Stimulated activated CD4-positive, alpha-beta T cell treated with anti-CD3 and anti-CD28 coated beads, Interleukin-4, amount 100 ng/mL, for 1 hour (primary cell): ENCODE results near the gene CIRBP.

ENCODE experiments used
- DNase-seq: peaks from one replicate; pipeline ENCODE4 v3.0.0-alpha.2; 2020

CIRBP gene

GRCh38 chr19:1269065-1269477, at the start of gene CIRBP:
TSS of gene CIRBP (plus strand) at chr19:1269332. CDS start at chr19:1270934, 1,602 bp downstream.
- DNase-seq = peak; percentile 99

GRCh38 chr19:1219786-1220476, 49.2 kb upstream of the CIRBP start:
- DNase-seq = no peak

DNA sequence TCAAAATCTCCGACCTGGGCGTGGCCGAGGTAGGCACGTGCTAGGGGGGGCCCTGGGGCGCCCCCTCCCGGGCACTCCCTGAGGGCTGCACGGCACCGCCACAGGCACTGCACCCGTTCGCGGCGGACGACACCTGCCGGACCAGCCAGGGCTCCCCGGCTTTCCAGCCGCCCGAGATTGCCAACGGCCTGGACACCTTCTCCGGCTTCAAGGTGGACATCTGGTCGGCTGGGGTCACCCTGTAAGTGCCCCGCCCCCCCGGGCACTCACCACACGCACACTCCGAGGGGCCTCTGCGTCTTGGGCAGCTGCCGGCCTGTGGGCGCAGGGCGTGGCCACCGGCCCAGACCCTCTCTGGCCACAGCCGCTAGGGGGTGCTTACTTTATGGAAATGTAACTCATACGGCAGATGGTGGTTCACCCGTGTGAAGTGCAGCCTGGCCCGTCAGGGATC, 48.6 kb upstream of the CIRBP start:
- no peak for DNase-seq

GRCh38 chr19:1220976-1221903, 47.9 kb upstream of the CIRBP start:
- DNase-seq = no peak

GRCh38 chr19:1221904-1222255, 47.3 kb upstream of the CIRBP start:
- no peak for DNase-seq

DNA sequence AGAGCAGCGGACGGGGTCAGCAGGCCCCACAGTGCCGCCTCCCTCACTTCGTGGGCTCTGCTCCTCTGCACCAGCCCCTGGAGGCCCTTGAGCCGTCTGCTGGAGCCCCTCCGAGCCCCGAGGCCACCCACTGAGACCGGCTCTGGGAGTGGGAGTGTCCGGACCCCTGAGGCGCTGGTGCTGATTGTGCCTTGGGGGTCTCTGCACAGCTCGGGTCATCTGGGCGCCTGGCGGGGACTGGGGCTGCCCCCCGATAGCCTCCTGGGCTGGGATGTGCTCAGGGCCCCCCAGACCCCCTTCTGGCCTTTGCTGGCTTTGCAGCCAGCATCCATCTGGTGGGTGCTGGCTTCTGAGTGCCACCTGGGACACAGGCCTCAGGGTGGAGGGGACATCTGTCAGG, 46.7 kb upstream of the CIRBP start:
- no peak for DNase-seq

GRCh38 chr19:1223018-1223855, 45.9 kb upstream of the CIRBP start:
- DNase-seq = no peak

DNA sequence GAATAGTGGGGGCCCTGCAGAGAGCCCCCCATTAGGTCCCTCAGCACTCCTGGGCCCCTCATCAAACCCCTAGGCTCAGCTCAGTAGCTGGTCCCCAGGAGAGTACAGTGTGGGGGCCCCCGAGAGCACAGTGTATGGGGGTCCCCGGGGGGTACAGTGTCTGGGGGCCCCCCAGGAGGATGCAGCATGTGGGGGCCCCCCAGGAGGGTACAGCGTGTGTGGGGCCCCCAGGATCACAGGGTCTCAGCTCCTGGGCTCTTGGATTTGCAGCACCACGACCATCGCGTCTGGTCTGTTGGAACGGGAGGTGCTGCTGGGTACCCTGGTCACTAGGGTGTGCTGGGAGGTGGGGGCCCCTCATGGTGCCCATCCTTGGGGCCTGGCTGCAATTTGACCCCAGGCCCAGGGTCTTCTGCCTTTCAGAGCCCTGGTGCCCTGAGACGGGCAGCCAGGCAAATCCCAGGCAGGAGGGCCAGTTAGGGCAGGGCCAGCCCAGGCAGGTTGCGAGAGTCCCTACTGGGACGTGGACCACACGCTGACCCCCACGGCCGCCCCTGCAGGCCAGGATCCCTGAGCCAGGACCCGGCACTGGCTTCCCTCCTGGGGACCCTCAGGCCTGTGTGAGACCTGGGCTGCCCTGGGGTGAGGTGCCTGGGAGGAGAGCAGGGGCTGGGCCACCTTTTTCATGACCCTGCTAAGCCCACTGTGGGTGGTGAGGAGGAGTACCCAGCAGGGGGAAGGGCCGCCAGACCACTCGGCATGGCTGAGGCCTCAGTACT, 44.9 kb upstream of the CIRBP start:
- no peak for DNase-seq

DNA sequence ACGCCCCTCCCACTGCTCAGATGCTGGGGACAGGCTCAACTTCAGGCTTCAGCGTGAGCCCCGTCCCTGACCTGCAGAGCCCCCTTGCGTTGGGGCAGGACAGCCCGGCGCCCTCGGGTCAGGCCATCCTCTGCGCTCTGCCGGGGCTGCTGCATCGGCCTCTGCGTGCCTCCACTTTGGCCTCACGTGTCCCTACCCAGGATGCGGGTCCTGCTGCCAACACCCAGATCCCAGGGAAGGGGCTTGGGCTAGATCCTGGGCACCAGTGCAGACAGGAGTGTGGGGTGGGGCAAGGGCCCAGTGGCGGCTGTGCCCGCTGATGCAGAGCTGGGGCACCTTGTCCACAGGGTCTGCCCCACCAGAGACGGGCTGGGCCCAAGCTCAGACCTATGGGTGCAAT, 44.3 kb upstream of the CIRBP start:
- no peak for DNase-seq

- DNase-seq = no peak
These were observed 43.5 kb upstream of the CIRBP start for GRCh38 chr19:1225440-1226226.

DNA sequence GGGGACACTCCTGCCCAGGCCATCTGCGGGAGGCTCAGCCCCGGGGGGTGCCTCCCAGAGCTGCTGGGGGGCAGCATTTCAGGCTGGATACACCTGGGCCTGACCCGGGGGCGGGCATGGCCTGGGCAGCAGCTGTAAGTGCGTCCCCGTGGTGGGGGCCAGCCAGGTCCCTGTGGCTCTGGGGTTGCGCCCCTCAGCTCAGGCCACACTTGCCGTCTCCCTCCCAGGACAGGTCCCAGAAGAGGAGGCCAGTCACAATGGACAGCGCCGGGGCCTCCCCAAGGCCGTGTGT, 43.0 kb upstream of the CIRBP start:
- DNase-seq = no peak

GRCh38 chr19:1226522-1227303, 42.4 kb upstream of the CIRBP start:
- no peak for DNase-seq

DNA sequence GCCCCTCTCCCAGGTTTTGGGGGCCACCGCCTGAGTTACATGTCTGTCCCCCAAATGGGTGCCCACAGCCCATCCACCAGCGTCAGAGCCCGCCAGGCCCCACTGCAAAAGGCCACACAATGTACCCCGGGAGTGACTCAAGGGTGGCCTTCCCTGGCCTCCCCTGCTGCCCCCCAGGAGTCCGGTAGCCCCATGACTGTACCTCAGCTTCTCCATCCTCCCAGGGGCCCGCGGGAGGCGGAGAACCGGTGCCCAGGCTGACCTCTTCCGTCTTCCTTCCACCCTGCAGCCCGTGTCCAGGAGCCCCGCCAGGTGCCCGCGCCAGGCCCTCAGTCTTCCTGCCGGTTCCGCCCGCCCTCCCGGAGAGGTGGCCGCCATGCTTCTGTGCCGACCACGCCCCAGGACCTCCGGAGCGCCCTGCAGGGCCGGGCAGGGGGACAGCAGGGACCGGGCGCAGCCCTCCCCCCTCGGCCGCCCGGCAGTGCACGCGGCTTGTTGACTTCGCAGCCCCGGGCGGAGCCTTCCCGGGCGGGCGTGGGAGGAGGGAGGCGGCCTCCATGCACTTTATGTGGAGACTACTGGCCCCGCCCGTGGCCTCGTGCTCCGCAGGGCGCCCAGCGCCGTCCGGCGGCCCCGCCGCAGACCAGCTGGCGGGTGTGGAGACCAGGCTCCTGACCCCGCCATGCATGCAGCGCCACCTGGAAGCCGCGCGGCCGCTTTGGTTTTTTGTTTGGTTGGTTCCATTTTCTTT, 41.7 kb upstream of the CIRBP start:
- no peak for DNase-seq

DNA sequence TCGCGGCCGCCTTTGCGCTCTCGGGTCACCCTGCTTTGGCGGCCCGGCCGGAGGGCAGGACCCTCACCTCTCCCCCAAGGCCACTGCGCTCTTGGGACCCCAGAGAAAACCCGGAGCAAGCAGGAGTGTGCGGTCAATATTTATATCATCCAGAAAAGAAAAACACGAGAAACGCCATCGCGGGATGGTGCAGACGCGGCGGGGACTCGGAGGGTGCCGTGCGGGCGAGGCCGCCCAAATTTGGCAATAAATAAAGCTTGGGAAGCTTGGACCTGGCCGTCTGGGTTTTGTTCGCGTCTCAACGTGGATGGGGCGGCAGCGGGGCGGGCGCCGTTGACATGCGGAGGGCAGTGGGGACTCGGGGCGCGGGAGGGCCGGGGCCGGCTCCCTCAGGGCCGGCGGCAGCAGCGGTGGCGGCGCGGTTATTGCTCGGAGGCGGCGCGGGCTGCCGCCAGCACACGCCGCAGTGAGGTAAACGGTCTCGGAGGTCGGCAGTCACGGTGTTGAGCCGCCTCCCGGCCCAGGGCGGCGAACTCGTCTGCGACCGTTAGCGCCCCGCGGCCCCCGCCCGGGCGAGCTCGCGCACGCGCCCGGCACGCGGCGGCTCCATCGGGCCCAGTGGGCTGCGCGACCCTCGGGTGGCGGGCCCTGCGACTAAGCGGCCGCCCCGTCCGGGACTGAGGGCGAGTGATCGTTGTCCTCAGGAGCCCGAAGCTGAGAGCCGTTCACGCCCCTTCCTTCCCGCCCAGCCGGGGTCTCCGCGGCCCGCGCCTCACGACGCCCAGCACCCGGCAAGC, 40.8 kb upstream of the CIRBP start:
- DNase-seq = no peak

GRCh38 chr19:1229056-1229923, 39.8 kb upstream of the CIRBP start:
- no peak for DNase-seq

GRCh38 chr19:1229924-1230782, 39.0 kb upstream of the CIRBP start:
- DNase-seq = no peak

DNA sequence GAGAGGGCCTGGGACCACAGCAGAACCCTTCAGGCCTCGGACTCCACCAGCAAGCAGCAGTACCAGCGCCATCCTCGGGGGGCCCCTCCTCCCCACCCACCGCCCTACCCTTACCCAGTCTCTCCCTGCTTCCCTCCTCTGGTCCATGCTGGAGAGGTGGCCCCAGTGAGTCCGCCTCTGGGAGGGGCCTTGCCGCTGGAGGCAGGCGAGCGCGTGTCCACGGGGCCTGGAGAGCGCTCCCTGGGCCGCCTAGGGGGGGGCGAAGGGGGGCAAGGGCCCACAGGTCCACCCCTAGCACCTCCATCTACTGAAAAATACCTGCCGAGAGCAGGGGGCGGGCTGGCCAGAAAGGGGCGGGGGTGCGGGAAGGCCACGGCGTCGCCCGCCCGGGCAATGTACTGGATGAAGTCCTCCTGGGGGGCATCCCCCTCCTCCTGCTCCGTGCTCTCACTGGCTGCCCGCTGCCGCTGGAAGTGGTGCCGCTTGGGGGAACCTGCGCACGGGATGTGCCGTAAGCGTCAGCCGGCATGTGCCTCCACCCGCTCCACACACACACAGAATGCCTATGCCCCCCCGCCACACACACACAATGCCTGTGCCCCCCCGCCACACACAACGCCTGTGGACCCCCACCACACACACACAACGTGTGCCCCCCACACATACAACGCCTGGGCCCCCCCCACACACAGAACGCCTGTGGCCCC, 38.2 kb upstream of the CIRBP start:
- no peak for DNase-seq
